CD4-positive, alpha-beta T cell treated with Interleukin-17A for 1 hour (primary cell): ENCODE data around the gene MTHFD1.

Source experiments
- DNase-seq: peaks from one replicate; pipeline ENCODE4 v3.0.0-alpha.2; 2020

MTHFD1 gene

DNA sequence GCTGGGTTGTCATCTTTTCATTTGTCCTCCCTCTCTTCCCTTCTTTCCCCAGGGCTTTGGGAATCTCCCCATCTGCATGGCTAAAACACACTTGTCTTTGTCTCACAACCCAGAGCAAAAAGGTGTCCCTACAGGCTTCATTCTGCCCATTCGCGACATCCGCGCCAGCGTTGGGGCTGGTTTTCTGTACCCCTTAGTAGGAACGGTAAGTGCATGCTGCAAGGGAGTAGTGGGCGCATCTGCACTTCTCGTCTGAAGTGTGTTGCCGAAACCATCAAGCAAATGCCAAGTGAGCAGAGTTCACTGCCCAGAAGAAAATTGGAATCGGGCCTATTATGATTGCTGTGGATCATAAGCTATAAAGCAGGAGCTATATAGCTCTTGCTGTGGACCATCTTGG is 66.5 kb downstream of the MTHFD1 start:
- no peak for DNase-seq

DNA sequence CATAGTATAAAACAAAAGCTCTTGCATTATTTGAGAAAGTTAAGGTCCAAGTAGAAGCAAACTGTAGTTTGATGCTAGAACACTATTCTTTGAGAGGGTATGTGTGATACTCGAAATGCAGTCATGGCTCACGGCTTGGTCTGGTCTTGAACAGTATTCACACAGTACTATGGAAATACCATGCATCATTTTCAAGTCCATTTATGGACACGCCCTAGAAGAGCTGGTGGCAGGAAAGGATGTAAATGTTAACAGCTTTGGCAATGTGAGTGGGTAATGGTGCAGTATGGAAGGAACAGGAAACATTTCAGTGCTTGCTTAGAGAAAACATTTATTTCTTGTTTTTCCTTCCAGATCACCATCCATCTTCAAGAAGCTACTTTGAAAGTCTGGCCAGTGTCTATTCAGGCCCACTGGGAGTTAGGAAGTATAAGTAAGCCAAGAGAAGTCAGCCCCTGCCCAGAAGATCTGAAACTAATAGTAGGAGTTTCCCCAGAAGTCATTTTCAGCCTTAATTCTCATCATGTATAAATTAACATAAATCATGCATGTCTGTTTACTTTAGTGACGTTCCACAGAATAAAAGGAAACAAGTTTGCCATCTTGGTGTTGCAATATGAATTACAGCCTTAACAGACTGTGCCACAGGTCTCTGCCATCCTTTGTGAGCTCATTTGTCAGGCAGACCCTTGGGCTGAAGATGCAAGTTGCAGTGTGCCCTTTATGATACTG is 71.4 kb downstream of the MTHFD1 start:
- DNase-seq, result no peak

DNA sequence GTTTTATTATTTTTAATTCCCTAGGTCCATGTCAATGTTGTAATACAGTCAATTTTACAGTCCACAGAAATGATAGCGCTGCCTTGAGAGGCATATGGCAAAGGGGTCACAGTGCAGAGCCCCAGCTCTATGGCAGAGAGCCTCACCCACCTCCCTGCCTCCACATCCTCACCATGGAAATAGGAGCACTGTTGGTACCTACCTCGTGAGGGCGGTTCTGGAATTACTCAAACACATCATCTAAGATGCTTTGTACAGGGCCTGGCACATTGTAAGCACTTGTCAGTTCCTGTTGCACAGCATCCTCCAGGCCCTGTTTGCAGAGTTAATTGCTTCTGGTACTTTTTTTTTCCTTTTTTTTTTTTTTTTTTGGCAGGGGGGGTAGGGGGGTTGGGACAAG is 73.1 kb downstream of the MTHFD1 start:
- no peak for DNase-seq

DNA sequence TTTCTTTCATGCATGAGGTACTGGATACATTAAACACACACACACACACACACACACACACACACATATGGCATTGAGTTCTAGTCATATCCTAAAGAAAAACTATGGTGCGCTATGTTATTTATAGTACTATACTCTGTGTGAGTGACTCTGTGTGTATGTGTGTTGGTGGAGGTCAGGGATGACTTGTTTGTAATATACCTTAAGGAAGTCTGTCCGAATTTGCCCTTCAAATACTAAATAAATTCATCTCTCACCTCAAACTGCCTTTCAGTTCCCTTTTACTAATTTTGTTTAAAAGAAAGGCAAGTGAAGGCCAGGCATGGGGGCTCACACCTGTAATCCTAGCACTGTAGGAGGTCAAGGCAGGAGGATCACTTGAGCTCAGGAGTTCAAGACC is 75.0 kb downstream of the MTHFD1 start:
- DNase-seq, result no peak

DNA sequence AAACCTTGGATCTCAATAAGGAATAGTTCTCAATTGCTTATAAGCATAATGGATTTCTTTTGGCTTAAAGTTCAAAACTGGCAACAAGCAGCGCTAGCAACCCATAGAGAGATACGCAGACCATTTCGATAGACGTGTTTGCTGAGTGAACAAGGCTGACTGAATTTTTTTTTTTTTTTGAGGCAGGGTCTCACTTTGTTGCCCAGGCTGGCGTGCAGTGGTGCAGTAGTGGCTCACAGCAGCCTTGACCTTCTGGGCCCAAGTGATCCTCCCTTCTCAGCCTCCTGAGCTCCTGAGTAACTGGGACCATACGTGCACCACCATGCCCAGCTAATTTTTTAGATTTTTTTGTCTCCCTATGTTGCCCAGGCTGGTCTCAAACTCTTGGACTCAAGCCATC is 75.7 kb downstream of the MTHFD1 start:
- no peak for DNase-seq

DNA sequence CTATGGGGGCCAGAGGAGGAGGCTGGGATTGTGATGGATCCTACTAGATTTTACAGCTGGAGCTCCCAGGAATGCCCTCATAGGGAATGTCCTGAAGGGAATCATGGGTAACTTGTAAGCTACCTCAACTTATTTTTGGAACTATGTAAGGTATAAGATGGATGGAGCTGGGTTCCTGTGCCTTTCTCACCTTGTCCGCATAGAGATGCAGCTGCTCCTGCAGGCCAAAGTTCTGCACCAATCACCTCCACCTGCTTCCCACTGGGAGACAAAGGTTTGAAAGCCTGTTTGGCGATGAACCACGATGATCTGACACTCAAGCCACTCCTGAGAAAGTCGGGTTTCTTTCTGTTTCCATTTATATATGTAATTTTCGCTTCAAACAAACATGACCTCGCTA is 76.5 kb downstream of the MTHFD1 start:
- no peak for DNase-seq

DNA sequence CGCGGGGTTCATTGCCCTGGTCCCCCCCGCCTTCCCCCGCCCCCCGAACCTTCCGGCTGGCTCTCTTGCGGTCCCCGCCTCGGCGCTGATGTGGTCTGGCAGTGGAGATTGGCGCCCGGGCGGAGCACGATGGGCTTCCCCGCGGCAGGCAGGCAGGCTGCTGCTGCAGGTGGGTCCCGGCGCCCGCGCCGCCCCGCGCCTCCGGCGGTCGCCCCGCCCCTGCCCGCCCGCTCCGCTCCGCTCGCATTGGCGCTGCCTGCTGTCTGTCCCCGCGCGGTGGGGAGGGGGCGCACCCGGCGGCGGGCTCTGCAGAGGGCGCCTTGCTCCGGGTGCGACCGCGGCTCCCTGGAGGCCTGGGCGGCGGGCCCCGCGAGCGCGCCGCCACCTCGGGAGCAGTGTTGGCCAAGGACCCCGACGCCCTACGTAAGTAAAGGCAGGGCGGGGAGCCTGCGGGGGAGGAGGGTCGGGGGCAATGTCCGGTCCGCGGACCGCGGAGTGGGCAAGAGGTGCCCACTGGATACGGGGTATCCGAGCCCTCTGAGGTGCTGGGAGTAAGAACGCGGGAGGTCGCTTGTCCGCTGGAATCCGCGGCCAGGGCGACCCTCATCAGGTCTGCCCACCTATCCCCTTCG is 77.2 kb downstream of the MTHFD1 start, which contains the start of gene AKAP5:
Gene AKAP5, plus strand, starts transcription at position 309 of the 632 bp plus-strand sequence. CDS start 2,896 bp downstream, outside the sequence.
- DNase-seq, result peak; percentile 76

DNA sequence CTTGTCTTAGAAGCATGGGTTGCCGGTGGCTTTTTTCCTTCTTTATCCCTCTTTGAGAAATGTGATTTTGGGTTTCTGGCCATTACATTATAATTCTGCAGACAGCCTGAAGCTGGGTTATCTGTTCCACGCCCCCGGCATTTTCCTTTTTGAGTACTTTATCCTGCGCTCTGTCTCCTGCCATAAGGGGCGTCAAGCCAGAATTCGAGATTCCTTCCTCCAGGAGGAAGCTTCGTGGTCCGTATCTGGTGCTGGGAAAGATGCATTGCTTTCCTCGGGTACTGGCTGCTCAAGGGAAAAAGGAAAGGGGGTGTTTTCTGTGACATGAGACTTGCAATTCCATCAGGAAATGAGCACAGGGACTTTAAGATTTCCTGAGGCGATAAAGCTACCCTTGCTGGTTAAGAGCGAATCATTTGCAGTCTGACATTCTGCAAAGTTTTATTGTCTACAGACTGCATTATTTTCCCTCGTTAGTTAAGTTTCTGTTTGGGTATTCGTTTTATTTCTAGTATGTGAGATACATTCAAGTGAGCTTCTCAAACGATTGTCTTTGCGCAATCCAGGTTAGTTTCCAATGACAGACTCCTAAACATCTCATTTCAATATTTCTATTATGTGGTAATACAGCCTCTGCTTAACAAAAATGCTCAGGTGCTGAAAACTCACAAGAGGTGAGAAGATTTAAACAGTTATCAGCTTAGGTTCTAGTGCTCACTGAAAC is 77.8 kb downstream of the MTHFD1 start:
- DNase-seq, result no peak

DNA sequence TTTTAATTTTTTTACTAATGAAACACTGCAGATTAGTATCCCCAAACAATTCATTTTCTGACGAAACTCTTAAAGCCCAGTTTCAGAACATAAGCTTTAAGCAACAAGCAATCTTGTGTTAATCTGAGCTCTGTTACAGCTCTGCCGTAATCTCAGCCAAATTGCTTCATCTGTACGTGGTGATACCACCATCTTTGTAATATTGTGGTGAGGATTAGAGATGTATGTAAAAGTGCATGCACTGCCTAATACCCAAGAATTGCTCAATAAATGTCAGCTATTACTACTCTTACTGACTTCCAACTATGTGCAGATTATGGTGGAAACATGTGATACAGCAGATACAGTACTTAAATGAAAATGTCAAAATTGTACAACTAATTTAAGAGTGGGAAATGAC is 78.9 kb downstream of the MTHFD1 start:
- DNase-seq, result no peak

DNA sequence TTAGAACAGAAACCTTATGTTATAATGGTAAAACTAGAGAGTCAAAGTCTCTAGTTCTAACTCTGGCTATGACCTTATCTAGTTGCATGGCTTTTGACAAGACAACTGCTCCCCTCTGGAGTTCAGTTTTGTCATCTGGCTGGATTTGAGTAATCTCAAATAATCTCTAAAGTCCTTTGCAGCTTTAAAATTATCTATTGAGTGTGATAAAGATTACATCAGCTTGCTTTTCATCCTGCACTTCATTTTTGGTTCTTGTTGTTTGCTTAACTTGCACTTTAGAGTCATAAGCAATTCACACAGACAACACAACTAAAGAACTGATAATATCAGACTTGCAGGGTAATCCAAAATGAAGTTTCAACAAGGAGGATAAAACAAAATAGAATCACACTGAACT is 79.4 kb downstream of the MTHFD1 start:
- no peak for DNase-seq

DNA sequence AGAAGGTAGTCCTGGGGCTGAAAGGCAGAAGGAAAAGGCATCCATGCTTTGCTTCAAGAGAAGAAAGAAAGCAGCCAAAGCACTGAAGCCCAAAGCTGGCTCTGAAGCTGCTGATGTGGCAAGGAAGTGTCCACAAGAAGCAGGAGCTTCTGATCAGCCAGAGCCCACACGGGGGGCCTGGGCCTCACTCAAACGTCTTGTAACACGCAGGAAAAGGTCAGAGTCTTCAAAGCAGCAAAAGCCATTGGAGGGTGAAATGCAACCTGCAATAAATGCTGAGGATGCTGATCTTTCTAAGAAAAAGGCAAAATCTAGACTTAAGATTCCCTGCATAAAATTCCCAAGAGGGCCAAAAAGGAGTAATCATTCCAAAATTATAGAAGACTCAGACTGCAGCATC is 80.3 kb downstream of the MTHFD1 start:
- no peak for DNase-seq

DNA sequence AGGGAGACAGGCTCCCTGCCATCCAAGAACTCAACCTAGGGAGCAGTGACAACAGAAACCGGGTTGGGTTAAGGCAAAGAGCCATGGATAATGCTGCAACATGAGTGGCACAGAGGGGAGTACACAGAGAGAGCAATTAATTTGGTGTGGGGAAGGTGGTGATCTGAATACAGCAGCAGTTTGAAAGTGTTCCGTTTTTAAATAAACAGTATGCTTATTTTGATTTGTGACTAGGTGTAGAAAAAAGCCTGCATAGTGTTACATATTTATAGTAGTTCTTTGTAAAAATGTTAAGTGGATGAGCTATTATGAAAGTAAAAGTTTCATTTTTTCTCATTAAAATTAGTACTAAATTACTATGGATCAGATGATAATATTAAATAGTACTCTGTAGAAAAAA is 85.9 kb downstream of the MTHFD1 start:
- DNase-seq, result no peak

DNA sequence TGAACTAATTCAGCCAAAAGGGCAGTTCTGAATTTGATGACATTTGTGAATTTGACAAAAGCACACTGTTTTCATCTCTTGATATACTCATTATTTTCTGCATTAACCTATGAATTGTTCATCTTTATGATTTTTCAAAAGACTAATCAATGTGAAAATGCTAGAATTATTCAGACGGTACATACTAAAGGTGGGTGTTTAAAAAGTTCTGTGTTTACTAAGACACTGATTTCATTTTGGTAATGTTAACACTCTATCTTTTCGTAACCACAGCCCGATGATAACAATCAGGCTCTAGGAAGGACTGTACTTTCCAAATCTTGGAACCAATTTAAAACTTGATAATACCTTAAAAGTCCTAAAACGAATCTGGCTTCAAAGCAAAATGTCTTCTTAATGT is 86.5 kb downstream of the MTHFD1 start:
- DNase-seq, result no peak

DNA sequence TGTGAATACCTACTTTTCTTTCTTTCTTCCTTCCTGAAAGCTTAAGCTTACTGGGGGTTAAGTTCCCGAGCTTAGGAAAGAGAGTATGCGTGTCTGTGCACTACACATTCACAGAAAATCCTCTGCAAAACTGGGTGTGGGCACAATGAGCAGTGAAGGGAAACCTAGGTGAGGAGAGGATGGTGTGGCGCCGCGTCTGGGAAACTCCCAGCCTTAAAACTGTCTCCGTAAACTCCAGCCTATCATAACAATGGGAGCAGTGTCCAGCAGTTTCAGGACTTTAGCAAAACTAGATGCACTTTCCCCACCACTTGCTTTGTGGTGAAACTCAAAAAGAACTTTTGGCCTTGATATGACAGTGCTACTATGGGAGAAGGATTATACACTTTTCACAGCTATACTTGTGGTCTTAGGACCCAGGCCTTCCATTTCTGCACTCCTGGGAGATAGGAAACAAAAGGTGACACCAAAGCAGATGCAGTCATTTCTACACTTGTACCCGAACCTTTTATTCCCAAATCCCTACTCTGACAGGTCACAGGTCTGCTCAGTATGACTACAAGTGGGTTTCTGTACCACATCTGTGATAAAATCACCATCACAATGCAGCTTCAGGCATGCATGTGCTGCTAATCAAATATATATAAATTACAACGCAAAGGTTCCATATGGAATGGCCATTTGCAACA is 87.6 kb downstream of the MTHFD1 start:
- no peak for DNase-seq

DNA sequence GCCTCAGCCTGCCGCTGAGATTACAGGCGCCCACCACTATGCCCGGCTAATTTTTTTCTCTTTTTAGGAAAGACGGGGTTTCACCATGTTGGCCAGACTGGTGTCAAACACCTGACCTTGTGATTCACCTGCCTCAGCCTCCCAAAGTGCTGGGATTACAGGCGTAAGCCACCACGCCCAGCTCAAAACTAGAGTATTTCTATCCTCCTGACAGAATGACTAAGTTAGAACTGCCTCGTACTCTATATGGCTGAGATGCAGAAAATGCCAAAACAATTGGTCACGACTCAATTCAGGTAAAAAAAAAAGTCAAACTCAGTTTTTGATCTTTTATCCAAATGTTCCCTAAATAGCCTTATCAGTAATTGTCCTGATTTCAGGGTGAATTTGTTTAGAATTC is 88.3 kb downstream of the MTHFD1 start:
- DNase-seq, result no peak

DNA sequence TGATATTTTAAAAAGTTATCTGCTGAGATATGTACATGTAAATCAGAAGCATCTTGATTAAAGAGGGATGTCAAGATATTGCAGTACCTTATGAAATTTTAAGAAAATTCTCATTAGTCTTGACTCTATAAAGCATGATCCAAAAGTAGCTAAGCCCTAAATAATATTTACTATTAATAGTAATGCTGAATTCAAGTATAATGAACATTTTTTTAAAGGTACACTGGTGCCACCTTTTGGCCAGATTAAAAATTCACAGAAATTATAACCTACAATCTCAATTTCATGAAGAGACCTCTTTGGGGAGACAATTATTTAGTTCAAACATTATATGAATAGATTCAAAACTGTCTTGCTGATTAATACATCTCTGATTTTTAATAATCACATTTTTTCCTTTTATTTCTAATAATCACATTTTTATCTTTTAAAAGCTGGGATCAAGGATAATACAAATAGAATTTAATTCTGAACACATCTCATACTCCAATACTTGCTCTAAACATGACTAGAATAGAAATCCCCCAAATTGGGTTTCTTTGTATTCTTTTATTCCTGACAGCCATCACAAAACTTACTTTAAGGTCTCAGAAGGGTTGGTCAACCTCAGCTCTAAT is 90.6 kb downstream of the MTHFD1 start:
- DNase-seq, result peak; percentile 64

DNA sequence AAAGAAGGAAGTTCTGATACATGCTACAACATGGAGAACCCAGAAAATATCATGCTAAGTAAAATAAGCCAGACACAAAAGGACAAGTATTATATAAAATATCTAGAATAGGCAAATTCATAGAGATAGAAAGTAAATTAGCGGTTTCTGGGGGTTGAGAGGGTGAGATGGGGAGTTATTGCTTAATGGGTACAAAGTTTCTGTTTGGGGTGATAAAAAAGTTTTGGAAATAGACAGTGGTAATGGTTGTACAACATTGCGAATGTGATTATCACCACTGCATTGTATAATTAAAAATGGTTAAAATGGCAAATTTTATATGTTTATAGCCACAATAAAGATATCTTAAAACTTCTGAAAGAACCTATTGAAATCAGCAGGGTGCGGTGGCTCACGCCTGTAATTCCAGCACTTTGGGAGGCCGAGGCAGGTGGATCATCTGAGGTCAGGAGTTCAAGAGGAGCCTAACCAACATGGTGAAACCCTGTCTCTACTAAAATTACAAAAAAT is 100.5 kb downstream of the MTHFD1 start:
- DNase-seq, result no peak

DNA sequence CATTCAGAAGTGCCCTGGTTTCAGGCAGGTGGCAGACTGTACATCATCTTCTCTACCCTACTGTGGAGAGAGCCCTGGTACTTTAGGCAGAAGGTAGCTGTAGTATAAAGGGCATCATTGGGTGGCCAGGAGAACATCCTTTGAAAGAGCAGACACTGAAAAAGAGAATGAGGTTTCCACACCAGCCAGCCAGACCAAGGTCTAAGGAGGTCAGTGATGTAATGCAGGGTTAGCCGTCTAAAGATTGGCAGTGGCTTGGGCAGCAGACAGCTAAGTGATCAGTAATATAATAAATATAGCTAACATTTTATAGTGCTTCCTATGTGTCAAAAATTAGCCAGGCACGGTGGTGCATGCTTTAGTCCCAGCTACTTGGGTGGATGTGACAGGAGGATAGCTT is 103.5 kb downstream of the MTHFD1 start:
- DNase-seq, result no peak

DNA sequence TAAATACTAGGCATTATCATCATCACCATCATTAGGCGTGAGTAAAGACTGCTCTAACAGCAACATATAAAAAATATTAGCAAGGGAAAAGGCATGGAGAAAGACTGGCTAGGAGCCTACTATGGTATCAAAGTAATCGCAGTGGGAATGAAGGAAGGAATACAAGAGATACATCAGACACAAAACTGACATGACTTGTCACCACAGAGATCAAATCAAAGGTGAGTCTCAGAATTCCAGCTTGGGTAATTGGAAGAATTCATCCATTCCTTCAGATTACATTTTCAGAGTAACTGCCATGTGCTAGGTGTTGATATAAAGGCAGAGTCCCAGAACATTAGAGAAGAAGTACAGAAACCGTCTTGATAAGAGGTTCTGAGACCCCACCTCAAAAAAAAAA is 105.3 kb downstream of the MTHFD1 start:
- no peak for DNase-seq

DNA sequence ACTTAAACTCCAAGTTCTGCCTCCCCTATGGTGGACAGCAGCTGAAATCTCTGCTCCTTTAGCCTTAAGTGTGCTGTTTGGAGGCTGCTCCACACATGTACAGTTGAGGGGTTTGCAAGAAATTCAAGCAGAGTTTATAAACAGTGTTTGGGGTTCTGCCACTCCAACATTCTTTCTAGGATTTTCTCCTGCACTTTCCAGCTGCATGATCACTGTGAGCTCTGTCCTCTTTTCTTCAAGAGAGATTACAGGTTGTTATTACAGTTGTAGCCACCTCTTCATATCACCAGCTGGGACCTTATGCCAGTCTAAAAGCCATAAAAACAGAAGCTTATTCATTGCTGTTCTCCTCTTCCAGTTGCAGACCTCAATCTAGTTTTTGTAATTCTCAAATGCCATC is 107.1 kb downstream of the MTHFD1 start:
- DNase-seq, result no peak

DNA sequence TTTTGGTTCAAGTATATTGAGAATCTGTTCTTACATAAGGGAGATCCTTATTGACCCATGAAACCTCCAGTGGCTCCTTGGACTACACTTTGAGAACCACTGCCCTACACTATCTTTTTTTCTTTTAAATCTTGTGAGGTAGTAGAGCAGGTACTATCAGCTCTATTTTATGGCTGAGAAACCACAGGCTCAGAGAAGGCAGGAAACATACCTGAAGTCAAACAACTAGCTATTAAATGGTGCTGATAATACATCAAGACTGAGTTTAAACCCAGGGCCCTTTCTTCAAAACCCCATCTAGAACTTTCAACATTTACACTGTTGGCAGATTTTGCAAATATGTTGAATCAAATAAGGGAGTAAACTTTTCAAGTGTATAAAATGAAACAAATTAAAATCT is 108.6 kb downstream of the MTHFD1 start:
- DNase-seq, result no peak

DNA sequence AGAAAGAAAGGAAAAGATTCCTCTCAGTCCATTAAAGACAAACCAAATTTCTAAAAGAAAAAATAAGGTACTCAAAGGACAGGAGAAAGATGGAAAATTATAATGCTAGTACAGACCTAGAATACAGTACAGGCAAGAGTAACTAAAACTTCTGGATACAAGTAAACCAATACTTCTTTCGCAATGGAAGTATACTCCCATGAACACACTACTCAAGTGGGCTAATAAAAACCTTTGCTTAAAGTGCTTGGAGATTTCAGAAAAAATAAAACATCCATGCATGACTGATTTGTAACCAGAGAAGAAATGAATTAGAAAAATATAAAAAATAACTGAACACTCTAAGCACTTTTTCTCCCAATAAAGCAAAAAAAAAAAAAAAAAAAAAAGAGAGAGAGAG is 111.9 kb downstream of the MTHFD1 start:
- DNase-seq, result no peak
